PC-9 (cell line): ENCODE measurements around the gene IFI27. TPM values are rescaled to one million over a fixed set of nuclear protein-coding genes. Genes with fewer than 3 reads are reported as not detected.

ENCODE experiments used
- BruUV-seq: library from RNA; stranded (reverse); fragments of 400-500 nt; replicated peaks from 2 replicates; lab custom pipeline; 2021; lab: Mats Ljungman, UMichigan
- CTCF ChIA-PET: fragments of 300-600 bp; sonication (Branson Sonifier 250); formaldehyde crosslinking; loops from one replicate; lab custom pipeline; 2022; ENCODE audit warnings: antibody characterized with exemption; lab: Charles Lee
- POLR2A ChIA-PET: fragments of 300-600 bp; sonication (Branson Sonifier 250); formaldehyde crosslinking; loops from one replicate; lab custom pipeline; 2022; ENCODE audit warnings: antibody characterized with exemption; ENCODE audit not compliant: unreplicated experiment; lab: Charles Lee
- DNase-seq, 2 experiments: peaks; one replicate each; pipeline versions ENCODE4 v3.0.0 to v3.0.0-alpha.2; 2015 to 2022; ENCODE audit warnings: mixed read lengths in 1 of 2
- H2AFZ ChIP-seq: fragments of 200-600 bp; sonication (generic); 2 replicates; pipeline ENCODE4 v1.8.1; 2017; ENCODE audit warnings: antibody characterized with exemption
- H3F3A ChIP-seq: fragments of 200-600 bp; sonication (generic); 2 replicates; pipeline ENCODE4 v1.8.1; 2017; ENCODE audit warnings: antibody characterized with exemption, mild to moderate bottlenecking, low read depth; ENCODE audit not compliant: insufficient read depth
- H3K27ac ChIP-seq: fragments of 200-600 bp; sonication (generic); 2 replicates; pipeline ENCODE4 v1.6.1; 2016; ENCODE audit warnings: mixed run types
- H3K27me3 ChIP-seq: fragments of 200-600 bp; sonication (generic); 2 replicates; pipeline ENCODE4 v1.6.1; 2016; ENCODE audit warnings: low read depth, mixed run types; ENCODE audit not compliant: insufficient read depth
- H3K36me3 ChIP-seq: fragments of 200-600 bp; sonication (generic); 2 replicates; pipeline ENCODE4 v1.6.1; 2016; ENCODE audit warnings: low read depth, mixed run types
- H3K4me1 ChIP-seq: fragments of 200-600 bp; sonication (generic); replicated peaks from 2 replicates; pipeline ENCODE4 v1.6.1; 2016; ENCODE audit warnings: mixed run types; ENCODE audit not compliant: insufficient read depth
- H3K4me2 ChIP-seq: fragments of 200-600 bp; sonication (generic); 2 replicates; pipeline ENCODE4 v1.6.1; 2017; ENCODE audit warnings: mixed run types
- H3K4me3 ChIP-seq: fragments of 200-600 bp; sonication (generic); 2 replicates; pipeline ENCODE4 v1.6.1; 2016; ENCODE audit warnings: mixed run types
- H3K79me2 ChIP-seq: fragments of 200-600 bp; sonication (generic); 2 replicates; pipeline ENCODE4 v1.6.1; 2017; ENCODE audit warnings: low read depth, mixed run types
- H3K9me2 ChIP-seq: fragments of 200-600 bp; sonication (generic); 2 replicates; pipeline ENCODE4 v1.8.1; 2017; ENCODE audit warnings: mild to moderate bottlenecking; ENCODE audit not compliant: insufficient read depth
- H3K9me3 ChIP-seq: fragments of 200-600 bp; sonication (generic); 2 replicates; pipeline ENCODE4 v1.8.1; 2016; ENCODE audit warnings: low read depth; ENCODE audit not compliant: insufficient read depth
- H4K20me1 ChIP-seq: fragments of 200-600 bp; sonication (generic); 2 replicates; pipeline ENCODE4 v1.8.1; 2017; ENCODE audit not compliant: insufficient read depth
- CTCF ChIP-seq: fragments of 200-600 bp; sonication (generic); conservative IDR thresholded peaks from 2 replicates; pipeline ENCODE4 v1.6.1; 2017; ENCODE audit warnings: mixed run types, antibody characterized with exemption, mild to moderate bottlenecking, moderate library complexity
- EZH2 ChIP-seq: fragments of 200-600 bp; sonication (generic); IDR thresholded peaks from 2 replicates; pipeline ENCODE4 v1.8.0; 2017; ENCODE audit warnings: antibody characterized with exemption, low read depth
- intact Hi-C: fragments of 100-400 bp; cut with micrococcal nuclease; formaldehyde crosslinking; loops from one replicate; pipeline ENCODE4 v1.10.0; 2022; ENCODE audit not compliant: unreplicated experiment
- total RNA-seq: library from RNA; stranded (reverse); gene quantifications from 2 replicates; pipeline ENCODE4 v1.2.3, GENCODE V29; 2021

The IFI27 gene
- total RNA-seq, 1 experiment from 2014 or later: 1.1 TPM

GRCh38 chr14:94115631-94116030 lies 5.1 kb downstream of the IFI27 start:
- POLR2A ChIA-PET: no interaction called here
- no peak overlapping the region for H3K27ac ChIP-seq

GRCh38 chr14:94116701-94117100 lies 6.2 kb downstream of the IFI27 start:
- ChIA-PET POLR2A (no interaction called here), CTCF (no interaction called here)
- no peak overlapping the region for H2AFZ ChIP-seq
- no TSS peak for BruUV-seq
- no peaks in the 10 kb centered on the region for H3K79me2 ChIP-seq
- no peak overlapping the region for H3K4me3 ChIP-seq
- 0 out of 2 replicates have a peak, but pooled peaks cover 7% of the 10 kb centered on the region for H3K27me3 ChIP-seq
- no peaks in the 10 kb centered on the region for H3F3A ChIP-seq
- TF ChIP-seq CTCF: no peak
- H3K36me3 ChIP-seq: no peaks in the 10 kb centered on the region
- no peaks in the 10 kb centered on the region for H3K9me3 ChIP-seq
- no peaks in the 10 kb centered on the region for H3K4me1 ChIP-seq
- H3K4me2 ChIP-seq: no peak overlapping the region
- intact Hi-C loops: no loop called here
- no peak overlapping the region for H3K27ac ChIP-seq
- DNase-seq: no peak
- H4K20me1 ChIP-seq: no peaks in the 10 kb centered on the region
- no peaks in the 10 kb centered on the region for H3K9me2 ChIP-seq

More at GRCh38 chr14:94115631-94116030, 5.1 kb downstream of the IFI27 start:
- CTCF ChIA-PET: no interaction called here
- Histone ChIP-seq H2AFZ (no peak overlapping the region), H3K9me3 (no peaks in the 10 kb centered on the region), H3K4me1 (no peaks in the 10 kb centered on the region), H3K27me3 (0 out of 2 replicates have a peak, but pooled peaks cover 2% of the 10 kb centered on the region), H3K4me2 (no peak overlapping the region), H3F3A (no peaks in the 10 kb centered on the region), H3K4me3 (no peak overlapping the region), H3K79me2 (no peaks in the 10 kb centered on the region), H3K9me2 (no peaks in the 10 kb centered on the region), H3K36me3 (no peaks in the 10 kb centered on the region), H4K20me1 (no peaks in the 10 kb centered on the region)
- no TSS peak for BruUV-seq
- intact Hi-C loops: no loop called here
- no peak for TF ChIP-seq EZH2
- no peak for TF ChIP-seq CTCF
- no peak for DNase-seq

GRCh38 chr14:94117856-94118255 lies 7.3 kb downstream of the IFI27 start:
- CTCF ChIA-PET: no interaction called here
- Histone ChIP-seq H3K4me1 (no peaks in the 10 kb centered on the region), H3K9me2 (no peaks in the 10 kb centered on the region), H3K79me2 (no peaks in the 10 kb centered on the region), H3K36me3 (no peaks in the 10 kb centered on the region), H3K27me3 (0 out of 2 replicates have a peak, but pooled peaks cover 7% of the 10 kb centered on the region), H3K4me2 (no peak overlapping the region), H3F3A (no peaks in the 10 kb centered on the region), H3K4me3 (no peak overlapping the region), H2AFZ (no peak overlapping the region), H3K27ac (no peak overlapping the region), H4K20me1 (no peaks in the 10 kb centered on the region), H3K9me3 (no peaks in the 10 kb centered on the region)
- intact Hi-C loops: no loop called here
- no peak for TF ChIP-seq CTCF
- TF ChIP-seq EZH2: no peak
- no TSS peak for BruUV-seq
- POLR2A ChIA-PET: no interaction called here
- no peak for DNase-seq
